ENCODE data around the gene BTBD18.

The BTBD18 gene

DNA sequence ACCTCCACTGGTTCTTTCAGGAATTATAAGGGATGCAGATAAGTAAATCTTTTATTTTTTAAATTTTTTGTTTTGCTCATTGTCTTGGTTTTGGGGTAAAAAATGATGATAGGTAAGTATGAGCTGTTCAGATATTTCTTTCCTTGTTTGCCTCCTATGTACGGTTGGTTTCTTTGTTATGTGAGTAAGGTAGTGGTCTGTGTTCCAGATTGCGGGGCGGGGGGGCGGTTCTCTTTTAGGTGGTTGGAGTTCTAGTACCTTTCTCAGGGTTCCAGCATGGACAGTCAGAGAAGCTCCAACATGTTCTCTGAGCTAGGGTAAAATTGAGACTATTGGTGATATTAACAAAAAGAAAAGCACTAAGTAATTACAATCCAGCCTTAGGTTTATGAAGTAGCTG is 12.4 kb upstream of the BTBD18 start:
- no peak for TF ChIP-seq POLR2A (IDR thresholded peaks at IDR 0.05; ENCODE audit: low read depth, low read length)
- DNase-seq (ENCODE audit: insufficient read length, low spot score) (no peak), FAIRE-seq (no peak)

DNA sequence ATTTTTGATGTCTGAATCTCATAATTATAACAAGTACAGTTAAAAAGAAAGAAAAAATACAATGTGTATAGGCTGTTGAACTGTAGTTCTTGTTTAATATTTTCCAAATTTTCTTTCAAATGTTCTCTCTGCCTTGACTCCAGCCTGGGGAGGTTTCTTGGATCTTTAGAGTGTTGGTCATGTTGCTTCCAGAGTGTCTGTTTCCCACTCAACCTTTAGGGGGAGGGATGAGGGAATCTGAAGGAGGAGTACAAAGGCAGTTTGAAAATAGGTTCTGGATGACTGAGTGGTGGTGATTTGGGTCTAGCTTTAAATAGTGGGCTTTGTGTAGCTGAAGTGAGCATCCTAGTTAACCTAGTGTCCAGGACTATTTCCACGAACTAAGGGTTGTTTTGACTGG is 11.9 kb upstream of the BTBD18 start:
- no peak for FAIRE-seq
- DNase-seq (ENCODE audit: insufficient read length, low spot score), result no peak
- no peak for TF ChIP-seq POLR2A (IDR thresholded peaks at IDR 0.05; ENCODE audit: low read depth, low read length)

DNA sequence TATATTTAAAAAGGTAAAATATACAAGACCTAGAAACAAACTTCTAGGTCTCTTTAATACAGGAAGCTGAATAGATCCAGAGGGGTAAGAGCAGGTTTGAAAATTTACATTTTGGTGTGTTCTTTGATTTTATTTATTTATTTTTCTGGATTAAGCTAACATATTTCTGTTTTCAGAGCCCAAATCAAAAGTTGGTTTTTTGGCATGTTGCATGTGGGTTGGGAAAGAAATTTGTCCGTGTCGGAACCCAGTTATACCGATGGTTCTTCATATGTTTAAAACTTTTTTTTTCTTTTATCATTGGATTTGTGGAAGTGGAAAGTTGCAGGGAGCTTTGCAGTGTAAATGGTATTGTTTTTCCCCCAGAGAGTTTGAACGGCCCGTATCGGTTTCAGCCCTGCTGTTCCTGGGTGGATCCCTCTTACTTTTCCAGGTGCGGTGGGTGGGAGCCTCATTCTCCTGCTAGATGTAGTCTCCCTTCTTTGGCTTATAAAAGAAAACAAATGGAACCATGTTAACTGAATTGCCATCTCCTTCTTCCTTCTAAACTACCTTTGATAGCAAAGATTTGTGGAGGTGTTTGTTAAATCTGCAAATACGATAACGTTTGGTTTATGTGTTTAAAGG is 10.7 kb upstream of the BTBD18 start:
- DNase-seq (ENCODE audit: insufficient read length, low spot score) (no peak), FAIRE-seq (no peak)
- TF ChIP-seq POLR2A (IDR thresholded peaks at IDR 0.05; ENCODE audit: low read depth, low read length), result no peak

DNA sequence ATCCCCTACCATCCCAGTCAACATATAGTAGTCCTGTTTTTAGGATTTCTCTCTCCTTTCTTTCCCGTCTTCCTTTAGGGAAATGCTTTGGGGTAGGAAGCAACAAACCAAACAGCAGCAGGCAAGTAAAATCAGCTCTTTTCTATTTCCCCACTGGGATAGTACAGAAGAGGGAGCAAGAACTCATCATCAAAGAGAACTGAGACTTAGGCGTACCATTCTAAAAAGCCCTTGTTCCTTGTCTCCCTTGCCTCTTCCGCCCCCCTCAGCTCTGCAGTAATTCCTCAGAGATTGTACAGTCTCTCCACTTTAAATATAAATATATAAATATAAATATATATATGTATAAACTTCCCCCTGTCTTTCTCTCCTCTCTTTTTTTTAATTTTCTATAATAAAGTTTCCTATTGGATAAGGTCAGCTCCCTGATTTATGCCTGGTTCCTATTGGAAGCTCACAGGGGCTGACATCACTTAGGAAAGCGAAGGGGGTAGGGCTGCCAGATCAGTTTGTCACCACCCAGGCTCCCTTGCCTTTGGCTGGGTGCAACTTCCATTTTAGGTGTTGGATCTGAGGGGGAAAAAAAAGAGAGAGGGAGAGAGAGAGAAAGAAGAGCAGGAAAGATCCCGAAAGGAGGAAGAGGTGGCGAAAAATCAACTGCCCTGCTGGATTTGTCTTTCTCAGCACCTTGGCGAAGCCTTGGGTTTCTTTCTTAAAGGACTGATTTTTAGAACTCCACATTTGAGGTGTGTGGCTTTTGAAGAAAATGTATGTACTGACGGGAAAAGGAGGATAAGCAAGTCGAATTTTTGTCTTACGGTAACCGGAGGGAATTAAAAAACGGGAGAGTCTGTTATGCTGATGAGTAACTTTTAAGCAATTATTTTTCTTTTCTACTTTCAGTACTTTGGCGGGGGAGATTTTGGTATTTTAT is 9.9 kb upstream of the BTBD18 start, which contains the start of gene CTNND1:
Gene CTNND1 (plus strand): TSS at position 502 of the 934 bp plus-strand sequence. CDS start 29,677 bp downstream, outside the sequence.
- DNase-seq (ENCODE audit: insufficient read length, low spot score) (peak; percentile 85), FAIRE-seq (peak; percentile 27)
- TF ChIP-seq POLR2A (IDR thresholded peaks at IDR 0.05; ENCODE audit: low read depth, low read length), result peak; percentile 61

DNA sequence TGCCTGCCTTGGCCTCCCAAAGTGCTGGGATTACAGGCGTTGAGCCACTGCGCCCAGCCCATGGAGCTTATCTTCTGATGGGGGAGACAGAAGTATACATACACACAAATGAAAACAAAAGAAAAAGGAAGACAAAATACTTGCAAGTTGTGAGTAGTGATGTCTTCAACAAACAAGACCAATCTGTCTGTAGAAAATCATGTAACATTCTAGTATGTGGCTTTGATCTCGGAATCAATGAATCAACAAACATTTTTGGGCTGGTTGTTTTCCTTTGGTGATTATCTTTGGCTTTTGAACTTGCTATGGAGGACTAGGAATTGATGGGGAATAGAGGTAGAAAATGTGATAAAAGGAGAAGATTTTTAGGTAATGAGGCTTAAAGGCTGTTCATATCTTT is 6.6 kb upstream of the BTBD18 start:
- FAIRE-seq (no peak), DNase-seq (ENCODE audit: insufficient read length, low spot score) (no peak)
- no peak for TF ChIP-seq POLR2A (IDR thresholded peaks at IDR 0.05; ENCODE audit: low read depth, low read length)

DNA sequence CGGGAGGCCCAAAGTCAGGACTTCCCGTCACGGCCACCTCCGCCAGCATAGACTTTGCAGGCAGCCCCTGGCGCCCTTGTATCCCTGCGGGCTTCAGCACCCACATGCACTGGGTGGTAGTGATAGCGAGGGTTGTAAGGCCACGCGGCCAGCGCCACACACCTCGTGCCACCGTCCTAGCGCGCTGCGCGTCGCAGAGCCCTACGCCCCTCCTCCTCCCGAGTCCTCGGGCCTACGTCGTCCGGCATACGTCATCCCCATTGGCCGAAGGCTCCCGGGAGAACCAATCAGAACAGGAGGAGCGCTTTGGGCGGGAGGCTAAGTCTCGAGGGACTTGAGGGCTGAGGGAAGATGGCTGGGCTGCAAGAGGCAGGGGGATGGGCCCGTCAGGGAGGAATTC is 1.3 kb upstream of the BTBD18 start:
- no peak for FAIRE-seq
- DNase-seq (ENCODE audit: insufficient read length, low spot score), result no peak
- TF ChIP-seq POLR2A (IDR thresholded peaks at IDR 0.05; ENCODE audit: low read depth, low read length), result no peak

DNA sequence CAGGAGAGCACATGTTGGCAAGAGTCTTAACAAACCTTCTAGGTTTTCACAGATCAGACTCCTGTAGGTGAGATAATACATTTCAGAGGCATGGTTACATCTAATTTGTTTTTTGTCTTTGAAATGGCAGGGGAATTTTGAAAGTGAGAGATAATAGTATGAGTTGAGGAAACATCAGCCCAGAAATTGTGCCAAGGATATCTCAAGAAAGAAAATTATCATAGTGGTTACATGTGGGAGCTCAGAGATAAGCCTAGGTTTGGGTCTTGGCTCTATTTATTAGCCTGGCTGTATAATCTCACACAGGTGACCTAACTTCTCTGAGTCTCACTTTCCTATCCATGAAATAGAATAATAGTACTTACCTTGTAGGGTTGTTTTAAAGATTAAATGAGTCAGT is 443 bp downstream of the BTBD18 start:
- FAIRE-seq (no peak), DNase-seq (ENCODE audit: insufficient read length, low spot score) (no peak)
- no peak for TF ChIP-seq POLR2A (IDR thresholded peaks at IDR 0.05; ENCODE audit: low read depth, low read length)

DNA sequence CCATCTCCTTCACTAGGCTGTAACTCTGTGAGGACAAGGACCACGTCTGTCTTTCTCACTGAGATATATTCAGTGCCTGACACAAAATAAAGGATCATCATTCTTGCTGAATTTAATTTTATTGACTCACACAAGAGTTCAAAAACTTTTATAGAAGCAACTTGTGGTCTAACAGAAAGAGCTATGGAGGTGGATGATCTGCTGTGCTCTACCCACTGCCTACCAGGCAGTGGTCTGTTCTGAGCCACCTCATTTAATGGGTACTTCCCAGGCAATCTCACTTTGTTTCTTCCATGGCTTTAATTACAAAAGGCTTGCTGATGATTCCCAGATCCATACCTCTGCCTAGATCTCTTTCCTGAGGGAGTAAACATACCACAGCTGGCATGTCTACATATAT is 4.7 kb downstream of the BTBD18 start:
- no peak for FAIRE-seq
- no peak for DNase-seq (ENCODE audit: insufficient read length, low spot score)
- TF ChIP-seq POLR2A (IDR thresholded peaks at IDR 0.05; ENCODE audit: low read depth, low read length), result no peak

DNA sequence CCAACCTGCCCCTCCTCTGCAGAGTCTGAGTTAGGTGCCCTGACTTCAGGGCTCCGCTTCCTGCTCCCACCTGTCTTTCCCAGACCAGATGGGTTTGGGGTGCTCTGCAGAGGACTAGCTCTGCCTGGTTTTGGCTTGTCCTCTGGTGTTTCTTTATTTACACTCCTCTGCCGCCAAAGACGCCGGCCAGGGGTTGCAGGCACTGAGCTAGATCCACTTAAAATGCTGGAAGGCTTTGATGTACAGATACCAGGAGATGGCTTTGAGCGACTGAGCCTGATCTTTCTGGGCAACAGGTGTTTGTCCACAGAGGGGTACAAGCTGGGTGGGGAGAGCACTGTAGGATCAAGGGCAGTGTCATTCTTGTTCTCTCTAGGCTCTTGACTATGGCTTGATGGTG is 6.4 kb downstream of the BTBD18 start:
- FAIRE-seq (no peak), DNase-seq (ENCODE audit: insufficient read length, low spot score) (no peak)
- no peak for TF ChIP-seq POLR2A (IDR thresholded peaks at IDR 0.05; ENCODE audit: low read depth, low read length)

DNA sequence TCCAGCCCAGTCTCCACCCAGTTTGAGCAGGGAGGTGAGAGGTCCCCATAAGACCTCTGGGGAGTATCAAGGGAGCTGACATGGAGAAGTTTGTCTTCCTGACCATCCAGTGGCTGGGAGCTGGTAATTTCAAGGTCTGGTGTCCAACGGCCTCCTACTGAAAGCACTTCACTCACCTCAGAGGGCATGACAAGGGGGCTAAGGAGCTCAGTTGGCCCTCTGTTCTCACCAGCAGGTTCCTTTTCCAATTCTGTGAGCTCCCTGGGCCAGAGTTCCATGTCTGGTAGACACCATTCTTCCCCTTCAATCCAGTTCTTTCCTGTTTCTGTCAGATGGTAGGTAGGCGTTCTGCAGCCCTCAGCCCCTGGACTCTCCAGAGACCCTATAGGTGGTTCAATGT is 7.3 kb downstream of the BTBD18 start:
- DNase-seq (ENCODE audit: insufficient read length, low spot score), result no peak
- FAIRE-seq, result no peak
- TF ChIP-seq POLR2A (IDR thresholded peaks at IDR 0.05; ENCODE audit: low read depth, low read length), result no peak

DNA sequence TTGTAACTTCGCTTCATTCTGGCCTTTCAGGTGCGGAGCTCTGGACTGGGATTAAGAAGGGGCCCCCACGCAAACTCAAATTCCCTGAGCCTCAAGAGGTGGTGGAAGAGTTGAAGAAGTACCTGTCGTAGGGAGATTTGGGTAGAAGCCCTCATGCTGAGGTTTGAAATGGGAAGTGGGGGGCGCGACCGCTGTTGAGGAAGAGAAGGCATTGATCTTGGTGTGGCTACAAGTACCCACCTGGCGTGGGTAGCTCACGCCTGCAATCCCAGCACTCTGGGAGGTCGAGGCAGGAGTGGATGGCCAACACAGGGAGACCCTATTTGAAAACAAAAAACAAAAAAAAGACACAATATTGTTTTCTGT is 9.5 kb downstream of the BTBD18 start:
- FAIRE-seq (no peak), DNase-seq (ENCODE audit: insufficient read length, low spot score) (no peak)
- TF ChIP-seq POLR2A (IDR thresholded peaks at IDR 0.05; ENCODE audit: low read depth, low read length), result no peak

DNA sequence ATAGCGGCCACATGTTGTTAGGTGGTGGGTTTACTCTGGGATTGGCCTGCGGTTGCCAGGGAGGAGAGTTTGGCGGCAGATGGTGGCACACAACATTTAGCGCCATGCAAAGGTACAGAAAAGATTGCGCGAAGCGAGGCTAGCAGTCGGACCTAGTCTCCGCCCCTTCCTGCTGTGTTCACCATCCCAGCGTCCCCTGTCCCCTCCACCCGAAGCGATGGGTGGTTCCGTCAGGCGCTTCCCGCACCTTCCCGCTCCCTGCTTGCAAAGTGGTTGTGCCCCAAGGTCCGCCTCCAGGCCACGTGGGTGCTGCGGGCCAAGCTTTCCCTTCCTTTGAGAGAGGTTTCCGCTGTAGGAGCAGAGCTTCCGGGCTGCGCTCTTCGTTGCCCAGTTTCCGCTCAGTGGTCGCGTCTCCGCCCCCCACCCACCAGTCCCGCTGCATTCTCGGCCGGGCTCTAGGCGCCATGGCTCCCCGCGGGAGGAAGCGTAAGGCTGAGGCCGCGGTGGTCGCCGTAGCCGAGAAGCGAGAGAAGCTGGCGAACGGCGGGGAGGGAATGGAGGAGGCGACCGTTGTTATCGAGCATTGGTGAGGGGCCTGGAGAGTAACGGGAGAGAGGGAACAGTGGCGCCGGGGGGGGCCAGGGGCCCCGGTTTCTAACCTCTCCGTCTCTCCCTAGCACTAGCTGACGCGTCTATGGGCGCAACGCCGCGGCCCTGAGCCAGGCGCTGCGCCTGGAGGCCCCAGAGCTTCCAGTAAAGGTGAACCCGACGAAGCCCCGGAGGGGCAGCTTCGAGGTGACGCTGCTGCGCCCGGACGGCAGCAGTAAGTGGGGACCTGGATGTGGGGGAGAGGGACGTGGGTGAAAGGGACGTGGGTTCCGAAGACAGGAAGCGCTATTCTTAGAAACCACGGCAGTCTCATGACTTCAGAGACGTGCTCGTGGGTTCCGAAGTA is 10.2 kb downstream of the BTBD18 start, which contains the start of gene SELENOH:
Gene SELENOH (plus strand): TSS at position 360 of the 955 bp plus-strand sequence. CDS start 105 bp downstream, at position 465.
- TF ChIP-seq POLR2A (IDR thresholded peaks at IDR 0.05; ENCODE audit: low read depth, low read length), result peak; percentile 62
- FAIRE-seq (peak; percentile 62), DNase-seq (ENCODE audit: insufficient read length, low spot score) (peak; percentile 92)

DNA sequence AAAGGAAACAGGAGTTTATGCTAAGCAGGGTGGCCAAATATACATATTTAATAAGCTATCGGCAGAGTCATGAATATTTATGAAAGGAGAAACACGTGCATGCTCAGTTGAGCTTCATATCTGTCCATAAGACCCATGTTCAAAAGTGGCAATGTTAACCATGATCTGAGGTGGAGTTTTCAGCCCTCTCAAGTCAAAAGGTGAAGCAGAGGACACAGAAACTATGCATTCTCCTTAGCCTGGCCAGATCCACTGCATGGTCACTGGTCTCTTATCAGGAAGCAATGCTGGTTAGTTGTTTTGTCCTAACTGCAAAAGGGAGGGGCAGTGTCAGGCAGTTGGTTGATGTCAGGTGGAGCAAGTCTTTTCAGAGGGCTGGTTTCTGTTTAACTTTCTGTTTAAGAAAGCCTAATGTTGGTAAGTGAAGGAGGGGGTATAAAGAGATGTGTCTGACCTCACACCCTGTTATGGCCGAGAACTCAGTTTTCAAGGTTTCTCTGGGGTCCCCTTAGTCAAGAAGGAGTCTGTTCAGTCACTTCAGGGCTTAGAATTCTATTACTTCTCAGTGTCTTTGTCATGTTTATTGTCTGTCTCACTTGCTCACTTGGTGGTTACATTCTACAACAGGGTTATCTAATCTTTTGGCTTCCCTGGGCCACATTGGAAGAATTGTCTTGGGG is 15.9 kb downstream of the BTBD18 start:
- FAIRE-seq, result no peak

More for the DNA sequence above, 15.9 kb downstream of the BTBD18 start:
- DNase-seq (ENCODE audit: insufficient read length, low spot score), result no peak
- no peak for TF ChIP-seq POLR2A (IDR thresholded peaks at IDR 0.05; ENCODE audit: low read depth, low read length)

Measured in H54 (cell line).